HCT116 (cell line): ENCODE measurements around the gene LIPM. TPM values are rescaled to one million over a fixed set of nuclear protein-coding genes. Genes with fewer than 3 reads are reported as not detected.

Experiments used
- ATAC-seq: fragments of 200-7000 bp; cut with Tn5 transposase; 2 replicates; pipeline ENCODE4 v1.9.1; 2020; ENCODE audit warnings: mild to moderate bottlenecking, moderate library complexity
- BruUV-seq: library from RNA; stranded (reverse); fragments of 400-500 nt; replicated peaks from 2 replicates; lab custom pipeline; 2021; lab: Mats Ljungman, UMichigan
- CTCF ChIA-PET: fragments of 300-600 bp; sonication (Branson Sonifier 250); formaldehyde crosslinking; loops from one replicate; lab custom pipeline; 2021; ENCODE audit warnings: antibody characterized with exemption; lab: Charles Lee
- POLR2A ChIA-PET: fragments of 300-600, 350-600 bp; sonication (Branson Sonifier 250); formaldehyde crosslinking; loops from one replicate; lab custom pipeline; 2021; ENCODE audit warnings: antibody characterized with exemption; lab: Charles Lee
- RAD21 ChIA-PET, 2 experiments: fragments of 300-600 bp; sonication (Branson Sonifier 250); formaldehyde crosslinking; loops; one replicate each; lab custom pipeline; 2023; ENCODE audit warnings: low total read pairs in 2 of 2; ENCODE audit not compliant: uncharacterized antibody in 2 of 2, unreplicated experiment in 2 of 2, low non-redundant PET in 1 of 2; lab: Charles Lee
- DNase-seq: peaks from one replicate; pipeline ENCODE4 v3.0.0-alpha.2; 2010; ENCODE audit warnings: low read depth, low spot score
- H2AFZ ChIP-seq: fragments of 200-600 bp; shearing (Covaris generic), sonication (generic); 2 replicates; pipeline ENCODE4 v1.6.1; 2017; ENCODE audit warnings: low read depth, mixed run types, mixed read lengths, antibody characterized with exemption, low read length; ENCODE audit not compliant: poor library complexity, severe bottlenecking
- H3K27ac ChIP-seq: 2 replicates; pipeline ENCODE4 v1.5.1; 2012; ENCODE audit warnings: low read depth, low read length
- H3K27me3 ChIP-seq: fragments of 200-600 bp; sonication (generic); 2 replicates; pipeline ENCODE4 v1.6.1; 2016; ENCODE audit warnings: mixed run types, low read length, mixed read lengths; ENCODE audit not compliant: insufficient read depth
- H3K36me3 ChIP-seq, 2 experiments: fragments of 200-500 bp in 1 of 2; fragments of 200-600 bp in 1 of 2; sonication (Bioruptor generic) in 1 of 2; sonication (generic) in 1 of 2; 2 replicates each; pipeline versions ENCODE4 v1.5.1 to v1.6.1; 2014 to 2016; ENCODE audit warnings: low read length in 2 of 2, inconsistent platforms in 1 of 2, mixed read lengths in 1 of 2, mixed run types in 1 of 2; ENCODE audit not compliant: insufficient read depth in 2 of 2, control insufficient read depth in 1 of 2
- H3K4me1 ChIP-seq, 2 experiments: fragments of 200-600 bp in 1 of 2; sonication (generic) in 1 of 2; 2 replicates each; pipeline versions ENCODE4 v1.5.1 to v1.6.1; 2012 to 2017; ENCODE audit warnings: low read length in 2 of 2, inconsistent platforms in 1 of 2, mild to moderate bottlenecking in 1 of 2, mixed read lengths in 1 of 2, mixed run types in 1 of 2, moderate library complexity in 1 of 2; ENCODE audit not compliant: insufficient read depth in 2 of 2, control insufficient read depth in 1 of 2
- H3K4me2 ChIP-seq: fragments of 200-600 bp; sonication (generic); 2 replicates; pipeline ENCODE4 v1.6.1; 2017; ENCODE audit warnings: mixed run types, low read length, mixed read lengths
- H3K4me3 ChIP-seq, 2 experiments: fragments of 200-600 bp in 1 of 2; sonication (generic) in 1 of 2; replicated peaks in 1 of 2; 2 replicates each; pipeline ENCODE4 v1.5.1; 2011 to 2016; ENCODE audit warnings: low read length in 2 of 2, control low read depth in 1 of 2, low read depth in 1 of 2, mild to moderate bottlenecking in 1 of 2, mixed read lengths in 1 of 2, mixed run types in 1 of 2
- H3K79me2 ChIP-seq: fragments of 200-600 bp; sonication (generic); 2 replicates; pipeline ENCODE4 v1.6.1; 2017; ENCODE audit warnings: mild to moderate bottlenecking, mixed run types, low read length, moderate library complexity, mixed read lengths; ENCODE audit not compliant: insufficient read depth
- H3K9ac ChIP-seq: fragments of 200-600 bp; sonication (generic); 2 replicates; pipeline ENCODE4 v1.6.1; 2016; ENCODE audit warnings: low read length, mixed read lengths
- H3K9me2 ChIP-seq: fragments of 200-600 bp; sonication (generic), shearing (Covaris generic); 2 replicates; pipeline ENCODE4 v1.6.1; 2017; ENCODE audit warnings: mixed run types, mild to moderate bottlenecking, moderate library complexity; ENCODE audit not compliant: insufficient read depth
- H3K9me3 ChIP-seq, 2 experiments: fragments of 200-500 bp in 1 of 2; fragments of 200-600 bp in 1 of 2; sonication (Bioruptor generic) in 1 of 2; sonication (generic) in 1 of 2; 2 replicates each; pipeline ENCODE4 v1.6.1; 2014 to 2017; ENCODE audit warnings: low read length in 2 of 2, mixed read lengths in 2 of 2, inconsistent platforms in 1 of 2, low read depth in 1 of 2, mild to moderate bottlenecking in 1 of 2, mixed run types in 1 of 2, moderate library complexity in 1 of 2; ENCODE audit not compliant: control insufficient read depth in 1 of 2, insufficient read depth in 1 of 2
- H4K20me1 ChIP-seq: fragments of 200-600 bp; sonication (generic), shearing (Covaris generic); 2 replicates; pipeline ENCODE4 v1.6.1; 2017; ENCODE audit warnings: mixed run types, mild to moderate bottlenecking, moderate library complexity; ENCODE audit not compliant: insufficient read depth
- CEBPB ChIP-seq: IDR thresholded peaks from 2 replicates; pipeline ENCODE4 v1.6.1; 2012; ENCODE audit warnings: low read depth
- JUND ChIP-seq: IDR thresholded peaks from 2 replicates; pipeline ENCODE4 v1.6.1; 2012
- RAD21 ChIP-seq: IDR thresholded peaks from 2 replicates; pipeline ENCODE4 v1.6.1; 2012; ENCODE audit warnings: low read depth, mild to moderate bottlenecking
- intact Hi-C: fragments of 100-400 bp; cut with micrococcal nuclease; formaldehyde crosslinking; loops from 2 replicates; pipeline ENCODE4 v1.10.0; 2022
- total RNA-seq: library from RNA; stranded (reverse); gene quantifications from one replicate; pipeline ENCODE4 v1.2.1, GENCODE V29; 2021; ENCODE audit not compliant: unreplicated experiment
- TF ChIP-seq, protein P1 (sequence below): IDR thresholded peaks from 2 replicates; pipeline ENCODE4 v1.6.1; 2012; ENCODE audit warnings: low read depth
- TF ChIP-seq, protein P2 (sequence below), 3 experiments: fragments of 200-600 bp in 1 of 3; sonication (generic) in 1 of 3; IDR thresholded peaks in 2 of 3; conservative IDR thresholded peaks in 1 of 3; 2 replicates each; pipeline ENCODE4 v1.5.1; 2012 to 2017; ENCODE audit warnings: low read depth in 2 of 3, low read length in 2 of 3, antibody characterized with exemption in 1 of 3, borderline replicate concordance in 1 of 3, control low read depth in 1 of 3, mild to moderate bottlenecking in 1 of 3, mixed read lengths in 1 of 3, mixed run types in 1 of 3, moderate library complexity in 1 of 3; ENCODE audit not compliant: insufficient read depth in 1 of 3

The LIPM gene
- total RNA-seq, 1 experiment from 2014 or later: not detected

DNA sequence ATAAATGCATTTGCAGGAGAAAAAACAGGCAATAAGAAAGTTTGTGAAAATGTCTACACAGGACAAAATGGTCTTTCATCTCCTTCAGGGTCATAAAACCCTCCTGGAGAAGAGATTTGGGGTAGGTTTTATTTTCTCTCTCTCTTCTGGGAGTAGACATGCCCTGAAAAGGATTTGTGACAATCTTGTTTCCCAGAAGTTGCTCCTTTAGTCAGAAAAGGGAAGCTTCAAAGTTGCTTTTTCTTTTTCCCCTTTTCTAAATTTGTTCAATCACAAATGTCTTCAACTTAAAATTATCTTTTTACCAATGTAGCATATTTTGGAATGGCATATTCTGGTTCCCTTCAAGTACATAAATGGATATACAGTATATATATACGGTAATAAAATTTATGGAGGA, 58.5 kb downstream of the LIPM start:
- Histone ChIP-seq H3K4me3 (no peak overlapping the region), H3K27me3 (no peaks in the 10 kb centered on the region), H3K9me2 (peaks cover 3% of the 10 kb centered on the region; the same call in 1 of the 2 replicates), H4K20me1 (no peaks in the 10 kb centered on the region), H3K4me2 (no peak overlapping the region), H3K79me2 (no peaks in the 10 kb centered on the region), H3K4me1 (peaks cover 0 to 3% of the 10 kb centered on the region in 2 experiments; a peak in 1 of 4 replicates), H3K27ac (no peak overlapping the region), H3K9me3 (no peaks in the 10 kb centered on the region), H3K9ac (no peak overlapping the region), H3K36me3 (no peaks in the 10 kb centered on the region), H2AFZ (no peak overlapping the region)
- ChIA-PET POLR2A (no interaction called here), RAD21 (no interaction called here), CTCF (no interaction called here)
- no TSS peak for BruUV-seq
- intact Hi-C loops: no loop called here
- TF ChIP-seq, protein P1, sequence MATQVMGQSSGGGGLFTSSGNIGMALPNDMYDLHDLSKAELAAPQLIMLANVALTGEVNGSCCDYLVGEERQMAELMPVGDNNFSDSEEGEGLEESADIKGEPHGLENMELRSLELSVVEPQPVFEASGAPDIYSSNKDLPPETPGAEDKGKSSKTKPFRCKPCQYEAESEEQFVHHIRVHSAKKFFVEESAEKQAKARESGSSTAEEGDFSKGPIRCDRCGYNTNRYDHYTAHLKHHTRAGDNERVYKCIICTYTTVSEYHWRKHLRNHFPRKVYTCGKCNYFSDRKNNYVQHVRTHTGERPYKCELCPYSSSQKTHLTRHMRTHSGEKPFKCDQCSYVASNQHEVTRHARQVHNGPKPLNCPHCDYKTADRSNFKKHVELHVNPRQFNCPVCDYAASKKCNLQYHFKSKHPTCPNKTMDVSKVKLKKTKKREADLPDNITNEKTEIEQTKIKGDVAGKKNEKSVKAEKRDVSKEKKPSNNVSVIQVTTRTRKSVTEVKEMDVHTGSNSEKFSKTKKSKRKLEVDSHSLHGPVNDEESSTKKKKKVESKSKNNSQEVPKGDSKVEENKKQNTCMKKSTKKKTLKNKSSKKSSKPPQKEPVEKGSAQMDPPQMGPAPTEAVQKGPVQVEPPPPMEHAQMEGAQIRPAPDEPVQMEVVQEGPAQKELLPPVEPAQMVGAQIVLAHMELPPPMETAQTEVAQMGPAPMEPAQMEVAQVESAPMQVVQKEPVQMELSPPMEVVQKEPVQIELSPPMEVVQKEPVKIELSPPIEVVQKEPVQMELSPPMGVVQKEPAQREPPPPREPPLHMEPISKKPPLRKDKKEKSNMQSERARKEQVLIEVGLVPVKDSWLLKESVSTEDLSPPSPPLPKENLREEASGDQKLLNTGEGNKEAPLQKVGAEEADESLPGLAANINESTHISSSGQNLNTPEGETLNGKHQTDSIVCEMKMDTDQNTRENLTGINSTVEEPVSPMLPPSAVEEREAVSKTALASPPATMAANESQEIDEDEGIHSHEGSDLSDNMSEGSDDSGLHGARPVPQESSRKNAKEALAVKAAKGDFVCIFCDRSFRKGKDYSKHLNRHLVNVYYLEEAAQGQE: no peak
- ATAC-seq (no peak), DNase-seq (no peak)

DNA sequence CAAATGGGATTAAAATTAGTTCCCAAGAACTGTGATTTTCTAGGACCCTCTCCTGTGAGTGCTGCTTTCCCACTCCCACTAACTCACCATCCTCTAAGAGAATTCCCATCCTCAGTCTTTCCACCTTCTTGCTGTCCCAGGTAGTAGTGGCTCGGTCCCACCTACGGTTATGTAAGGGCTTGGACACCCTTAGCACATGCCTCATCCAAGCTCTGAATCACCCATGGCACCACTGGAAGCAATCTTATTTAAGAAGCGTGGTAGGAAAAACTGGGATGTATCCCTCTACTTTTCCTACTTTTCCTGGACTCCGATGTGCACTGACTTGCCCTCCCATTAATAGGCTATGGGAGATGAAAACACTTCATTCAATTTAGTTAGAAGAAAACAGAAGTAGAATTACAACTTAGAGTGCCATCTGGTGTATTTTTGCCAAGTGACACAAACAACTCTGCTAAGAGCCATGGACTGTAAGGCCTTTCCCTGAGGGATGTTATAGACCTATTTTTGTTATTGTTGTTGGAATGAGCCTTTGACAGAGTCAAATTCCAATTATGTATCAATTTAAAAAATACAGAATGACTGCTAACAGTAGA, 62.8 kb downstream of the LIPM start:
- ChIA-PET POLR2A (no interaction called here), RAD21 (interaction anchor here (0.7 to 1.2 kb wide), 2 partner anchors 29 to 30 kb away, joined by 3 read pairs; no protein-coding TSS in a partner anchor), CTCF (interaction anchor here (1.2 to 1.8 kb wide), 2 partner anchors 29 to 300 kb away, joined by 4 to 7 read pairs; no protein-coding TSS in a partner anchor)
- ATAC-seq (peak; percentile 67), DNase-seq (no peak)
- no peaks in the 10 kb centered on the region for H3K79me2 ChIP-seq
- peaks cover 3% of the 10 kb centered on the region; the same call in 1 of the 2 replicates for H3K9me2 ChIP-seq
- no peaks in the 10 kb centered on the region for H3K9me3 ChIP-seq
- H3K4me1 ChIP-seq: no peaks in the 10 kb centered on the region
- H3K27ac ChIP-seq: no peak overlapping the region
- H4K20me1 ChIP-seq: no peaks in the 10 kb centered on the region
- no peak overlapping the region for H3K4me3 ChIP-seq
- BruUV-seq: no TSS peak
- no peak overlapping the region for H3K9ac ChIP-seq
- H2AFZ ChIP-seq: no peak overlapping the region
- intact Hi-C loops: loop anchor here (1.0 kb wide), 1 partner anchor 30 kb away; no protein-coding TSS in a partner anchor
- H3K4me2 ChIP-seq: no peak overlapping the region
- H3K27me3 ChIP-seq: no peaks in the 10 kb centered on the region
- TF ChIP-seq JUND (no peak), RAD21 (peak; percentile 75), CEBPB (no peak)
- TF ChIP-seq, protein P2, sequence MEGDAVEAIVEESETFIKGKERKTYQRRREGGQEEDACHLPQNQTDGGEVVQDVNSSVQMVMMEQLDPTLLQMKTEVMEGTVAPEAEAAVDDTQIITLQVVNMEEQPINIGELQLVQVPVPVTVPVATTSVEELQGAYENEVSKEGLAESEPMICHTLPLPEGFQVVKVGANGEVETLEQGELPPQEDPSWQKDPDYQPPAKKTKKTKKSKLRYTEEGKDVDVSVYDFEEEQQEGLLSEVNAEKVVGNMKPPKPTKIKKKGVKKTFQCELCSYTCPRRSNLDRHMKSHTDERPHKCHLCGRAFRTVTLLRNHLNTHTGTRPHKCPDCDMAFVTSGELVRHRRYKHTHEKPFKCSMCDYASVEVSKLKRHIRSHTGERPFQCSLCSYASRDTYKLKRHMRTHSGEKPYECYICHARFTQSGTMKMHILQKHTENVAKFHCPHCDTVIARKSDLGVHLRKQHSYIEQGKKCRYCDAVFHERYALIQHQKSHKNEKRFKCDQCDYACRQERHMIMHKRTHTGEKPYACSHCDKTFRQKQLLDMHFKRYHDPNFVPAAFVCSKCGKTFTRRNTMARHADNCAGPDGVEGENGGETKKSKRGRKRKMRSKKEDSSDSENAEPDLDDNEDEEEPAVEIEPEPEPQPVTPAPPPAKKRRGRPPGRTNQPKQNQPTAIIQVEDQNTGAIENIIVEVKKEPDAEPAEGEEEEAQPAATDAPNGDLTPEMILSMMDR (IDR thresholded peaks at IDR 0.05 in 2 of 3, conservative IDR thresholded peaks at IDR 0.05 in 1 of 3; ENCODE audit: borderline replicate concordance in 1 of 3, insufficient read depth in 1 of 3, low read depth in 2 of 3, low read length in 2 of 3): peak; percentile 26 to 73 (median 33); a peak in 4 of 6 replicates
- TF ChIP-seq, protein P1: no peak
- H3K36me3 ChIP-seq: no peaks in the 10 kb centered on the region
